Caki2 (cell line): ENCODE measurements around the gene ZDHHC8. TPM values are rescaled to one million over a fixed set of nuclear protein-coding genes. Genes with fewer than 3 reads are reported as not detected.

ENCODE experiments used
- DNase-seq: peaks from one replicate; pipeline ENCODE4 v3.0.0-alpha.2; 2015; ENCODE audit warnings: low read depth
- in situ Hi-C: cut with HindIII; loops from 2 replicates; pipeline ENCODE4 v1.10.0; 2016; ENCODE audit warnings: low sequenced_read_pairs, low pct_unique_long_range_greater_than_20kb, mixed read lengths
- total RNA-seq: library from RNA; depleted of rRNA; stranded (reverse); fragments of >200 nt; shearing (Covaris generic); gene quantifications from 2 replicates; pipeline ENCODE4 v1.2.3, GENCODE V29; 2014; ENCODE audit warnings: low replicate concordance

Gene ZDHHC8
- total RNA-seq, 1 experiment from 2014 or later = 12.6 TPM

GRCh38 chr22:20093418-20094196 lies 38.0 kb upstream of the ZDHHC8 start:
- DNase-seq = no peak
- in situ Hi-C loops = no loop called here

DNA sequence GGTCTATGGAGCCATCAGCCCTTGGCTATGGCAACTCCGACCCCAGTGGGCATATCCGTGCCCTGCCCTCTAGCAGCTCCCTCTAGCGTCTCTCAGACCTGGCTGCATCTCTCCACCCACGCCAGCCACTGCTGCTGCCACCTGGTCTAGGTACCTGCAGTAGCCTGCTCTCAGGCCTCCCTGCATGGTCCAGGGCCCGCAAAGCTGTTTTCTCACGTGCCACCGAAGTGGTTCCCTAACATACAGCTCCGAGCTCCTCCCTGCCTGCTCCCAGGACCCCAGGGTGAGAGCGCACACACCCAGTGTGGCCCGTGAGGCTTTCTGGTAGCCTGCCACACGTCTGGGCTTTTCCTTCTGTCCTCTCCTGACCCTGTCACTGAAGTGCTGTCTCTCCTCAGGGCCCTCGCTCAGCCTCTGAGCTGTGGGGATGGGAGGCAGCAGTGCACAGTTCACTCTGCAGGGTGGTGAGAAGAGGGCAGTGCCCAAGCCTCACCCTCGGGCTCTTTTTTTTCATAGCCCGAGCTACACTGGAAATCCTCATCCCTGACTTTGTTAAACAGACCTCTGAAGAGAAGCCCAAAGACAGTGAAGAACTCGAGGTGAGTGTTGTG lies 37.3 kb upstream of the ZDHHC8 start:
- no peak for DNase-seq
- in situ Hi-C loops = no loop called here

DNA sequence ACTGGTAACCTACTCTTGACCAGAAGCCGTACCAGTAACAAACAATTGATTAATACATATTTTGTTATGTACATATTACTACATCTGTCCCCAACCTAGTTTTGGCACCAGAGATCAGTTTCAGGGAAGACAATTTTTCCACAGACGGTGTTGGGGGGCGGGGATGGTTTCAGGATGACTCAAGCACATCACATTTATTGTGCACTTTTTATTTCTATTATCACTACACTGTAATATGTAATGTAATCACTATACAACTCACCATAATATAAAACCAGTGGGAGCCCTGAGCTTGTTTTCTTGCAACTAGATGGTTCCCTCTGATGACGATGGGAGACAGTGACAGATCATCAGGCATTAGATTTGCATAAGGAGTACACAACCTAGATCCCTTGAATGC lies 36.1 kb upstream of the ZDHHC8 start:
- no peak for DNase-seq
- in situ Hi-C loops = no loop called here

GRCh38 chr22:20096574-20097420 lies 34.8 kb upstream of the ZDHHC8 start:
- in situ Hi-C loops = no loop called here
- no peak for DNase-seq

DNA sequence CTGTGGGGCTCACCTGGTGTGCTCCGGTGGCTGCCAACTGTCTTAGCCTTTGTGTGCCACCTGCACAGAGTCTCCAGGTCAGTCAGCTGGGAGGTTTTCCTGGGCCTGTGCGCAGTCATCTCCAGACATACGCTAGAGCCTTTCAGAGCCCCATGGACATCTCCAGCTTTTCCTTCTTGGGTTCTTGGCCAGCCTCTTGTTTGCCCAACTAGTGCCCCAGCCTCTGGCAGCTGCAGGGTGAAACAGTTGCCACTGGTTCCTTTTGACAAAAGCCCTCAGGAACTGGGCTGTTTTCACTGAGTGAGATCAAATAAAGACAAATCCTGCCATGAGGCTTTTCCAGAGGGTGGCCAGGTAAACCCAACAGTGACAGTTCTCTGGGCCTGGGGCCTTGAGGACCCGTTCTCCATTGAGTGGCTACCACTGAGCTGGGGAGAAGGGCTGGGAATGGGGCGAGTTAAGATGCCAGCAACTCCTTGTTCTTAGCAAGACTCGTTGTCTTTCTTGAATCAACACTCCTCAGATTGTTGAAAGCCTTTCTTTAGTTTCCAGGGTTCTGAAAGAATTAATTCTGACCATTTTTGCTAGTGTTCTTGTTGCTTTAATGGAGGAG lies 32.4 kb upstream of the ZDHHC8 start:
- in situ Hi-C loops = no loop called here

DNA sequence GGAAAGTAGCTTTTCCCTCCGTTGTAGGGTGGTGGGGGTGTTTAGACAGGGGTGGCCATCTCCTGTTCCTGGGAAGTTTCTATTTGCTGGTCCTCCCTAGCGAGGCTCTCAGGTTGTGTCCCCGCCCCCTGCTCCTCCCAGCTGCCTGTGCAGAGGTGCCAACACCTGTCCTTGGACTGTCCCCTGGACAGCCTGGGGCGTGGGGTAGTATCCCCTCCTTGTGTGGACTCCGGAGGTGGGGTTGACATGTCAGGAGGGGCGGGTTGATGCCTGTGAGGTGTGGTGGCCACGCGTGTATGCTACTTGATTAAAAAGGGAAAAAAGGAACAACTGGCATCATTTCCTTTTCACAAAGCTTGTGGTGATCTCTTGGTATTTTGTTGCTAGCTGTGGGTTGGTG lies 30.0 kb upstream of the ZDHHC8 start:
- in situ Hi-C loops = no loop called here
- DNase-seq = no peak

More for the DNA sequence above, 32.4 kb upstream of the ZDHHC8 start:
- DNase-seq = no peak

- no peak for DNase-seq
- in situ Hi-C loops = no loop called here
Observed at GRCh38 chr22:20102203-20102780, 29.3 kb upstream of the ZDHHC8 start.

- DNase-seq = no peak
- in situ Hi-C loops = no loop called here
Observed at GRCh38 chr22:20105456-20106204, 26.0 kb upstream of the ZDHHC8 start.

DNA sequence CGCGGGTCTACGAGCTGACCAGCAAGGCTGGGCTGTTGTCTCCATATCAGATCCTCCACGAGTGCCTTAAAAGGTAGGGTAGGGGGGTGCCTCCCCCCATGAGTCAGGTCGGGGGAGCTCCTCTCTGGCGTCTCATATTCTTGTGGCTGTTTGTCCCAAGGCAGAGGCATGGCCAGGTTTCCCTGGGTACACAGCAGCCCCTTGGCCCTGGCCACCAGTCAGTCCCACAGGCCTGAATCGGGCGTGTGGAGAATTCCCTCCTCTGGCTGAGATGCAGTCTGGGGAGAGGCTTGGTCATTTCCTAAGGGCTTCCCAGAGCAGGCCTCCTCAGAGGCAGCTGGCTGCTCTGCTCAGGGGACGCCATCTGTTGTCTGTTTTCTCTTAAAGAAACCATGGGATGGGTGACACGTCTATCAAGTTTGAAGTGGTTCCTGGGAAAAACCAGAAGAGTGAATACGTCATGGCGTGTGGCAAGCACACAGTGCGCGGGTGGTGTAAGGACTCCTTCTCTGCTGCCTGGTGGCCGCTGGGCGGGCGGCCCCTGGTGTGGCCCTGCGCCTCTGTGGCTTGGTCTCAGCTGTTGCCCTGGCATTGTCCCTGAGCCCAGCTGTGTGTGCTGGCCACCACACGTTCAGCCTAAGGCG lies 25.3 kb upstream of the ZDHHC8 start:
- in situ Hi-C loops = no loop called here

GRCh38 chr22:20106849-20107237 lies 24.8 kb upstream of the ZDHHC8 start:
- in situ Hi-C loops = no loop called here
- no peak for DNase-seq

More for the DNA sequence above, 25.3 kb upstream of the ZDHHC8 start:
- no peak for DNase-seq

DNA sequence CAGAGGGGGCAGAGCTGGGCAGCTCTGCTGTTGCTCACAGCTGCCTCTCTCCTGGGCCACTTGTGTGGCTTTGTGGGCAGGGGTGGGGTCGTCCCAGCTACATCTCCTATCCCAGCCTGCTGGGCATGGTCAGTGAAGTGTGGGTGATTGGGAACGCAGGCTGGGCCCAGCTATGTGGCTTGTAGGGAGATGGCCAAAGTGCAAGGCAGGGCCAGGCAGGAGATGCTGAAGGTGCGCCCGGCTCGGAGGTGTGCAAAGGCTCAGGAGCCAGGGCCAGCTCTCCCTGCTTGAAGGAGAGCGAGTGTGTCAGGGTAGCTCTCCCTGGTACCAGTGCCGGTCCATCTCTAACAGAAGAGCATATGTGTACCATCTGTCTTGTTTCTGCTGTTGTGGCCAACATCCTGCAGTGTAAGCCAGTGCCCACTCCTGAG lies 24.1 kb upstream of the ZDHHC8 start:
- no peak for DNase-seq
- in situ Hi-C loops = no loop called here

DNA sequence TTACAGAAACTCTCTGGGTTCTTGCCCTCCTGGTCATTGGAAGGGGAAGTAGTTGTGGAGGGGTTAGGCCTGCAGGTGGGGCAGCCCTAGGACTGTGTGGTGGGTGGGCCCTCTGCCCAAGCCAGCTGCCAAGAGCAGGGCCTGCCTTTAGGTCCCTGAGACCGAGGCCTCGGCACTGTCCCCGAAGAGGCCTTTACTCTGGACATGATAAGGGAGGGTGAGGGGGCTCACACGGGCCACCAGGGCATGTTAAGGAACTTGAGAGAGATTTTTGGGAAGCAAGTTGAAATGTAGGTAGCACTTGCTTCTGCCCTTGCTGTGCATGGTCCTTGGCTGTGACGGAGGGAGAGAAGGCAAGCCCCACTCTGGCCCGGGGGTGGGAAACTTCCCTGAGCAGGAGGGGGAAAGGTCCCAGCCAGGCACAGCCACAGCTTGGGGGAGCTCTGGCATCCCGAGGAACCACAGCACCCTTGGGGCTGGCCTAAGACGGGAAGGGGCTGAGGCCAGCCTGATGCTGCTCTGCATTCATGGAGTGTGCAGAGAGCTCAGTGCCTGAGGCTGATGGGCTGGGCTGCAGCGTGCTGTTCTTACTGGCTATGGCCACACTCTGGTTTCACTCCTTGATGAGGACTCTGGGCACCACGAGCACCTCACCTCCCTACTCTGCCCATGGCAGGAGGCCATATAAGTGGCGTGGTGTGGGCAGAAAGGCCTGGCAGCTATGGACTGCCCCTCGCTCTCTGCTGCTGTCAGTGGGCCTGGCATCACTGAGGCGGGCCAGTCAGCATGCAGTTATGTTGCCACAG lies 23.4 kb upstream of the ZDHHC8 start:
- in situ Hi-C loops = no loop called here
- no peak for DNase-seq

GRCh38 chr22:20108757-20109230 lies 22.8 kb upstream of the ZDHHC8 start:
- in situ Hi-C loops = no loop called here
- DNase-seq = no peak

GRCh38 chr22:20109411-20110358 lies 21.9 kb upstream of the ZDHHC8 start:
- in situ Hi-C loops = no loop called here
- no peak for DNase-seq

GRCh38 chr22:20110359-20110985 lies 21.1 kb upstream of the ZDHHC8 start:
- no peak for DNase-seq
- in situ Hi-C loops = no loop called here
